Stimulated activated CD8-positive, alpha-beta memory T cell treated with anti-CD3 and anti-CD28 coated beads, Interleukin-12 subunit alpha, Interleukin-12 subunit beta, amount 100 ng/mL, for 4 hours (primary cell): ENCODE data around the gene TAF4.

Experiments
- DNase-seq: peaks from one replicate; pipeline ENCODE4 v3.0.0-alpha.2; 2020; ENCODE audit warnings: low read depth

TAF4 gene

GRCh38 chr20:61940976-61941720, 124.5 kb downstream of the TAF4 start:
- no peak for DNase-seq

- DNase-seq: no peak
Measured at GRCh38 chr20:61940491-61940890, 125.2 kb downstream of the TAF4 start.

DNA sequence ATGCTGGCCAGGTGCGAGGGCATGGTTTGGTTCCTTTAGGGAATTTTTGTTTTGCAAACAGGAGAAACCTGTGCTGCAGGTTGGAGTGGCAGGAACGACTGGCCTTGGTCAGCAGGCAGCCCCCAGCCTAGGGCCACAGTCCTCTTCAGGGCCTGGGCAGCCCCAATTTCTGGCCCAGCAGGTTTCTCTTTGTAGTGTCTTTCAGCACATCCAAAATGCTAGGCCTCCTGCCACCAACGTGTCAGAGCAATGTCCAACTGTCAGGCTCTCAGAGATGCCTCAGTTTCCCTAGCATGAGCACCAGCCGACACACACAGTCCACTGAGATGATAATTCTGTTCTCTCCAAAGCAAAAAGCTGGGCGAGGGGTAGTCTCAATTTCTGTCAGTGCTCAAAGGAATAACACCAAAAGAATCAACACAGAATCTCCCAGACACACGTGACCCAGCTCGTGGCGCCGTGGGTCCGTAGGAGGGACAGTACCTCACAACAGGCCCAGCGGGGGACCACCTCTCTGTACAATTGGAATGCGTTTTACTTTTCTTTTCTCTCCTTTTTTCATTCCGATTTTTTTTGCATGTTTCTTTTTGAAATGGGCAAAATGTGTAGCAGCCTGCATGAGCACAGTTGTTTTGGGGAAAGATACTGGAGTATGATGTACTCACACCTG, 125.9 kb downstream of the TAF4 start:
- no peak for DNase-seq

GRCh38 chr20:61938839-61939690, 126.6 kb downstream of the TAF4 start:
- no peak for DNase-seq

GRCh38 chr20:61937963-61938838, 127.5 kb downstream of the TAF4 start:
- no peak for DNase-seq

DNA sequence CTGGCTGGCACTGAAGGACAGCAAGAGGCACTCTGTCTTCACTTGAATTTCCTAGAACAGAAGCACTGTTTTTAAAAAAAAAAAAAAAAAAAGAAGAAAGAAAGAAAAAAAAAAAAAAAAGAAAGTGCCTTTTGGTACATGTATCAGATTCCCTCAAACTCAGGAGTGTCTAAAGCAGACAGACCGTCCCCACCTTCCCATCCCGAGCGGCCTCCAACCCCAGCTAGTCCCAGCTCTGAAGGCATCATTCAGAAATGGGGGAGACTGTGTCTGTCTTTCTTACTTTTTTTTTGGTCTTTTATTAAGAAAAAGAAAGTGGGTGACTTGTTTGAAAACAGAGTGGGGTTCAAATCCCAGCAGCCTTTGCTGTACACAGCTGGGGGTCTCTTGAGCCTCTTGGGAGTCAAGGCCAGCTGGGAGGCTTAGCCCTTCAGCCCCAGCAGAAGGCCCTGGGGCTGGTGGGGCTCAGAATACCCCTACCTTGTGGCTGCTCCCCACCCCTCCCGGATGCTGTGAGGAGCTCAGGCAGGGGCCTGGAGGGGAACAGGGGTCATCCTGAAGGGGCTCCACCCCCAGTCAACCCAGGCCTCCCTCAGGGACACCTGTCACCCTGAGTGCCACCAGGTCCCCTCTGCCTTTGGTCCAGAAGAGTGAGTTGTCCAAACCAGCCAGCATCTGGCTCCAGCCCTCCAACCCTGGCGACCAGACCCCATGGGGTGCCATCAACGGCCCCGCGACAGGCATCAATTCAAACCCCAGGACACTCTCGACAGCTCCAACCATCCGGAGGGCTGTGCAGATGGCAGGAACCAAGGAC, 128.3 kb downstream of the TAF4 start:
- DNase-seq: no peak

GRCh38 chr20:61936701-61937131, 129.0 kb downstream of the TAF4 start:
- no peak for DNase-seq

DNA sequence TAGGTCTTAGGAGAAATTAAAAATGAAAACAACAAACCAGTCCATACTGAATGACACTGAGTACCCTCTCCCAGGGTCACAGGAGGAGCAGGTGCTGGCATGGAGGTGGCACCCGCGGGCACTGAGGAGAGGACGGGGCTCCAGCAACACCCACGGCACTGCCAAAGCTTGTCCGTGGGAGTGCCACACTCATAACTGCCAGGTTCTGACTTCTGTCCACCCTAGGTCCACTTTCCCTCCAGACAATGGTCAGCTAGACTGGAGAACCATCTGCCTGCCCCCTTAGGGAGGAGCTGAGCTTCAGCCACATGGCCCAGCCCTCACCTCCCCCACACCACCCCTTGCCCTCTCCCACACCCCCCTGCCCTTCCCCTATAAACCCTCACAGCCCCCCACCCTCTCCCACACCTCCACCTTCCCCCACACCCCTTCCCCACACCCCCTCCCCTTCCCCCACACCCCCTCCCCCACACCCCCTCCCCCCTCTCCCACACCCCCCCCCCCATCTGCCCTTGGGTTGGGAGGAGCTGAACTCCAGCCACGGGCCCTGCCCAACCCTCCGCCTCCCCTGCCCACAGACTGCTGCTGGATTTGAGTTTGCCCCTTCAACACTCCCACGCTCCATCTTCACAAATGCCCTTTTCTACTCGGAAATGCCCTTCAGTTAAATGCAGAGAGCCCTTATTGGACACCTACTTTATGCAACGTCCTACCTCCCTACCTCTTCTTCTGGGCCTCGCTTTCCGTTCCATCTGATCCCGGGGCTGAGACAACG, 129.6 kb downstream of the TAF4 start:
- DNase-seq: no peak

- DNase-seq: no peak
Measured at GRCh38 chr20:61934716-61935530, 130.8 kb downstream of the TAF4 start.

DNA sequence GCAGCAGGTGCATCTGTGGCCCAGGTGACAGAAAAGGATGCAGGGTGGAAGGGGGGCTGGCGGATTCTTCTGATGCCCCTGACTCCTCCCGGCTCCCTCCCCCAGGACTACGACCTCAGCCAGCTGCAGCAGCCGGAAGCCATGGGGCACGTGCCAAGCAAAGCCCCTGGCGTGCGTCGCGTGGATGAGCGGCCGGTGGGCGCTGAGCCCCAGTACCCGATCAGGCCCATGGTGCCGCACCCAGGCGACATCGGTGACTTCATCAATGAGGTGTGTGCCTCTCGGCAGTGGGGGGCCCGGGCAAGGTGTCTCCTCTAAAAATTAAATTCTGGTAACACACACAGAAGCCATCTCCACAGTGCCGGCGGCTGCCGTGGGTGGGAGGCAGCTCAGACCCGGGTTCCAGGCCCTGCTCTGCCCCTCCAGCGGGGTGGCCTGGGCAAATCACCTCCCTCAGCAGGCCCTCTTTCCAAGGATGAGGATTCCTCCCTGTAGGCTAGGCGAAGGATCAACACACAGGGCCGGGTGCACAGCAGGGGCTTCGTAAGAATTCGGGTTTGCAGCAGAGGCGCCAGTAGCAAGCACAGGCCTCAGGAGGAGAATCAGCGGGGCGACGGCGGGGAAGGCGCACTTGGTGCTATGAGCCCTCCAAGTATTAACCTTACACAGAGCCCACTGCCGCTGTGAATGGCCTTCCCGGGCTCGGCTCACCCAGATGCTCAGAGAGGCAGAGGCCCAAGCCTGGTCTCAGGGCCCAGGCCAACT, 131.5 kb downstream of the TAF4 start:
- no peak for DNase-seq

DNA sequence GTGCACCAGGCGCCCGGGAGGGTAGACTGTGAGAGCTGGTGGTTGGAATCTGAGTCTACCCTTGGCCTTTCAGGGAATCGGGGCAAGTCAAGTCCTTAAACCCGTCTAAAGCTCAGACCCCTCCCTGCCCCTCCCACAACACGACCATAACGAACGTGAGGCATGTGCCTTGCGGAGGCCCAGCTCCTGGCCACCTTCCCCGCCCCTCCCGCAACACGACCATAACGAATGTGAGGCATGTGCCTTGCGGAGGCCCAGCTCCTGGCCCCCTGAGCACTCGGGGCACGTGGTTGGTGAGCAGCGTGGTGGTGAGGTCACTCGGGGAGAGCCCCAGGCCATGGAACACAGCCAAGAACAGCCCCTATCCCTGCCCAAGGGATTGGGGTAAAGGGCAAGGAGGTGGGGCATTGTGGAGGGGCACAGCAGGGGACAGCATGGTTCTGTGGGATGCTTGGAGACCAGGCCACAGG, 132.2 kb downstream of the TAF4 start:
- DNase-seq: no peak

GRCh38 chr20:61932711-61933480, 132.8 kb downstream of the TAF4 start:
- DNase-seq: no peak

DNA sequence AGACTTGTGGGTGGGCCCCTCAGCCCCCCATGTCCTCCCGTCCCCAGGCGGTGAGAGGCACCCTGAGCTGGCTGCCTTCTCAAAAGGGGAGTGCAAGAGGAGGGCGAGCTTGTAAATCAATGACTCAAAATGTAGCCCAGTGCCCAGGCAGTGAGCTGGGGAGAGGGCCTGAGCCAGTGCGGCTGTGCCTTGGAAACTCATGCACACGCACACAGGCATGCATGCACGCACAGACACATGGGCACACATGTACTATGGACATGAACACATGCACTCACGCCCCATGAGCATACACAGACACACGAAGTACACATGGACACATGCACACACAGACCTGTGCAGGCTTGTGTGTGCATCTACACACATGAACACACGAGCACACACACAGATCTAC, 133.5 kb downstream of the TAF4 start:
- DNase-seq: no peak

- DNase-seq: no peak
Measured at GRCh38 chr20:61931476-61932198, 134.0 kb downstream of the TAF4 start.

- DNase-seq: no peak
Measured at GRCh38 chr20:61930776-61931475, 134.8 kb downstream of the TAF4 start.

GRCh38 chr20:61929971-61930666, 135.6 kb downstream of the TAF4 start:
- no peak for DNase-seq
